Right cardiac atrium (tissue), 5 donors: ENCODE results near the gene ARHGAP12. TPM values are rescaled to one million over a fixed set of nuclear protein-coding genes. Genes with fewer than 3 reads are reported as not detected.
"Not testable (repeated sequence)": the region's sequence is repeated elsewhere in the genome, so short reads cannot be mapped to it uniquely, and the experiment has no call there.

Experiments used
- ATAC-seq, 2 donors: fragments of 200-7000 bp; cut with Tn5 transposase; one replicate each; pipeline versions ENCODE4 v1.8.0 to v1.9.1; 2020; ENCODE audit warnings: moderate library complexity in 2 of 2, mild to moderate bottlenecking in 1 of 2
- DNase-seq, 3 donors: peaks; one replicate each; pipeline ENCODE4 v3.0.0-alpha.2; 2020
- H3K27ac ChIP-seq: one replicate; pipeline ENCODE4 v1.5.1; 2013; ENCODE audit warnings: mild to moderate bottlenecking, low read length, control low read depth, moderate library complexity
- H3K27me3 ChIP-seq: one replicate; pipeline ENCODE4 v1.6.1; 2013; ENCODE audit not compliant: control insufficient read depth, insufficient read depth
- H3K4me1 ChIP-seq: one replicate; pipeline ENCODE4 v1.6.1; 2013; ENCODE audit warnings: low read length; ENCODE audit not compliant: control insufficient read depth, insufficient read depth
- H3K4me3 ChIP-seq: one replicate; pipeline ENCODE4 v1.5.1; 2013; ENCODE audit warnings: low read length, control low read depth
- H3K9me3 ChIP-seq: one replicate; pipeline ENCODE4 v1.6.1; 2013; ENCODE audit warnings: low read length; ENCODE audit not compliant: control insufficient read depth
- WGBS: extraction: QIAGEN DNeasy Blood & Tissue Kit; methylation state at CpG from one replicate; pipeline ENCODE4 v1.1.7; 2013; 5-methylcytosine and 5-hydroxymethylcytosine counted together
- intact Hi-C, 4 donors: fragments of 100-400 bp; cut with DNase I; formaldehyde crosslinking; loops; one replicate each; pipeline versions ENCODE4 v1.11.0 to v1.14.0; 2022 to 2023
- long read RNA-seq, 4 donors: library from polyadenylated mRNA; unstranded; transcript quantifications; one replicate each; pipeline ENCODE4 v2.0.0, GENCODE V29; 2020 to 2021
- polyA plus RNA-seq: library from polyadenylated mRNA; stranded (reverse); fragments of 200-250 nt; gene quantifications from one replicate; pipeline ENCODE4 v1.2.3, GENCODE V29; 2013
- total RNA-seq, 4 donors: library from RNA; stranded (reverse); fragmentation: NEBNext Ultra II Directional; extraction: Animal tissue kit (Norgen Biotek cat#: 25700); gene quantifications; one replicate each; pipeline ENCODE4 v1.2.1, GENCODE V29; 2021
- donor health status: healthy with polysubstance abuse.
- donor health status: DM: no; HTN: yes; CAD: no.
- donor health status: DM: no; HTN: no; CAD: no.
- donor health status: DM: no; HTN: yes; CAD: no; lungs with severe emphysema.
- donor health status: DM: yes; HTN: yes; CAD: no.

Gene ARHGAP12, protein sequence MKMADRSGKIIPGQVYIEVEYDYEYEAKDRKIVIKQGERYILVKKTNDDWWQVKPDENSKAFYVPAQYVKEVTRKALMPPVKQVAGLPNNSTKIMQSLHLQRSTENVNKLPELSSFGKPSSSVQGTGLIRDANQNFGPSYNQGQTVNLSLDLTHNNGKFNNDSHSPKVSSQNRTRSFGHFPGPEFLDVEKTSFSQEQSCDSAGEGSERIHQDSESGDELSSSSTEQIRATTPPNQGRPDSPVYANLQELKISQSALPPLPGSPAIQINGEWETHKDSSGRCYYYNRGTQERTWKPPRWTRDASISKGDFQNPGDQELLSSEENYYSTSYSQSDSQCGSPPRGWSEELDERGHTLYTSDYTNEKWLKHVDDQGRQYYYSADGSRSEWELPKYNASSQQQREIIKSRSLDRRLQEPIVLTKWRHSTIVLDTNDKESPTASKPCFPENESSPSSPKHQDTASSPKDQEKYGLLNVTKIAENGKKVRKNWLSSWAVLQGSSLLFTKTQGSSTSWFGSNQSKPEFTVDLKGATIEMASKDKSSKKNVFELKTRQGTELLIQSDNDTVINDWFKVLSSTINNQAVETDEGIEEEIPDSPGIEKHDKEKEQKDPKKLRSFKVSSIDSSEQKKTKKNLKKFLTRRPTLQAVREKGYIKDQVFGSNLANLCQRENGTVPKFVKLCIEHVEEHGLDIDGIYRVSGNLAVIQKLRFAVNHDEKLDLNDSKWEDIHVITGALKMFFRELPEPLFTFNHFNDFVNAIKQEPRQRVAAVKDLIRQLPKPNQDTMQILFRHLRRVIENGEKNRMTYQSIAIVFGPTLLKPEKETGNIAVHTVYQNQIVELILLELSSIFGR
- total RNA-seq: 10 to 100 TPM; 21.5 to 25.5 (median 25.0) TPM
- polyA plus RNA-seq: 20.0 TPM
- long read RNA-seq, donor 1, full-length matches to known transcripts: 11 of 18 reads
- long read RNA-seq, donor 1, partial matches to known transcripts: 3 of 18 reads
- long read RNA-seq, donor 1, other reads (novel, unspliced or antisense): 4 of 18 reads
- long read RNA-seq, donor 2, full-length matches to known transcripts: 3 of 6 reads
- long read RNA-seq, donor 2, partial matches to known transcripts: 0 of 6 reads
- long read RNA-seq, donor 2, other reads (novel, unspliced or antisense): 3 of 6 reads
- long read RNA-seq, donor 3, full-length matches to known transcripts: 7 of 31 reads
- long read RNA-seq, donor 3, partial matches to known transcripts: 18 of 31 reads
- long read RNA-seq, donor 3, other reads (novel, unspliced or antisense): 6 of 31 reads
- long read RNA-seq, donor 4, full-length matches to known transcripts: 1 of 3 reads
- long read RNA-seq, donor 4, partial matches to known transcripts: 0 of 3 reads
- long read RNA-seq, donor 4, other reads (novel, unspliced or antisense): 2 of 3 reads

DNA sequence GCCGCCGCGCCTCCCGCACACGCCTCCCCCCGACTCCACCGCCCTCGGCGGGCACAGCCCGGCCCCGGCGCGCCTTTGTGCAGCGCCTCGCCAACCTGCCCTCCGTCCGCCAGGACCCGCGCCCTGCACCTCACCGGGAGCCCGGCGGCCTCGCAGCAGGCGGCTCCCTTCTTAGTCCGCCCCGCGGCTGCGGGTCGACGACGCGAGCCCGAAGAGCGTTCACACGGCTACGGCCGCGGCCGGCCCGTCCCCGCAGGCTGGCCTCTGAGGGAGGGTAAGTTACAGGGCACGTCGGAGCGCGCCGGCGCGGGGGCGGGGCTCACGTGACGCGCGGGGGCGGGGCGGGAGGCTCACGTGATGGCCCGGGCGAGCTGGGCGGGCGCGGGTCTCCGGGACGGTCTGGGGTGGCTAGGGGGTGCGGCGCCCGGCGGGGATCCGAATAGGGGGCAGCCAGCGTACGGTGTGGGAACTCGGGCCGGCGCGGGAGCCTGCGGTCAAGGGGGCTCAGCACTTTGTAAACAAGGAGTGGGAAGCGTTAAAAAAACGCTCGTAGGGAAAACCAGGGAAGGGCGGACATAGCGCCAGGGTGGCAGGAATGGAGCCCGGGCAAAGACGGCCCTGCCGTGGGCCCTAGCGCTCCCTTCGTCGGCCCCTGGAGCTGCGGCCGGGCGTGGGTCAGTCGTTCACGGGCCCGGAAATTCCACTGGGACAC lies at the start of gene ARHGAP12:
Gene ARHGAP12 (minus strand): TSS at position 283 of the 712 bp plus-strand sequence. CDS start 19,976 bp downstream, outside the sequence.
- Histone ChIP-seq H3K4me3 (peak within 1 kb of the TSS; percentile 89), H3K27me3 (no peaks in the 10 kb centered on the region), H3K27ac (peak within 1 kb of the TSS; percentile 97), H3K9me3 (no peaks in the 10 kb centered on the region), H3K4me1 (peaks cover 3% of the 10 kb centered on the region)
- under 1% methylated on average over 92 of the region's 92 CpGs for WGBS
- intact Hi-C loops: loop anchor here in 3 of 4 donors (10.0 kb wide), 2 partner anchors 54 to 64 kb away; no protein-coding TSS in a partner anchor
- ATAC-seq: peak; percentile 98
- DNase-seq: peak; percentile 91 to 98 (median 97)

DNA sequence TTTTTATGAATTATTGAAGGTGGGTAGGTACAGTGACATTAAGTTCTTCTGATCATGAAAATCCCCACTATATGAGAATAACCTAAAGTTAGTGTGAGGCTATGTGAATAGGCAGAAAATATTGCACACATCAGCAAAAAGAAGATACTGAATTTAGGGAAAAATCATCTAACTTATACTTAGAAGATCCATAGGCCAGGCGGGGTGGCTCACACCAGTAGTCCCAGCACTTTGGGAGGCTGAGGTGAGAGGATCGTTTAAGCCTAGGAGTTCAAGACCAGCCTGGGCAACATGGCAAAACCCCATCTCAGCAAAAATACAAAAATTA lies 49.5 kb upstream of the ARHGAP12 start:
- H3K4me3 ChIP-seq: no peak overlapping the region
- DNase-seq: no peak
- H3K9me3 ChIP-seq: no peaks in the 10 kb centered on the region
- intact Hi-C loops: no loop called here
- WGBS: 77% methylated on average over 2 of the region's 2 CpGs
- no peak for ATAC-seq
- H3K4me1 ChIP-seq: no peaks in the 10 kb centered on the region
- H3K27me3 ChIP-seq: no peaks in the 10 kb centered on the region
- no peak overlapping the region for H3K27ac ChIP-seq

DNA sequence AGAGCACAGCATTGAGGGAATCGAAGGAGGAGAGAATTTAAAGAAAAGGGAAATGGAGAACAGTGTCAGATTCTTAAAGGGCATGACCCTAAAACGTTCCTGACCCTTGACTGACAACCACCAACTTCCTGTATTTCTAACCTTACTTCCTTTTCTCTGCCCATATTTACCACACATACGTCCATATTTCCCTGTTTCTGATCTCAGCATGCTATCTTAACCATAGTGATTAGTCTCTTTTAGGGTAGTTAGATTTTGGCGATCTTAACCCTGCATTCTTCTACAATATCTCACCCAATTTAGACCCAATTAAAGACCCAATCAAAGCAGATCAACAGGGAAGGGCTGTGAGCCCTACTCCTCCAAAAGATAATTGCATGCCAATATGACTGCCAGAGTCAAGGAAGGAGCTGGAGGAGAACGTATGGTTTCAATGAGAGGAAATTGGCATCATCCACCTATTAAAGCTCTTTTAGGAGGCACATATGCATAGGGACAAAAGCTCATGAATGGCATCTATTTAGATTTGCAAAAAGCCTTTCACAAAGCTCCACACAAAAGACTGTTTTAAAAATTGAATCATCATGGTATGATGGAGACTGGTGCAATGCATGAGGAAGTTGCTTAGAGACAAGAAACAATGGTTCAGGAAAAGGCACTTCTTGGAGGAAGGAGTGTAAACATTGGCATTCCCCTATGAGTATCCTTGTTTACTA lies 49.0 kb upstream of the ARHGAP12 start:
- Histone ChIP-seq H3K4me3 (no peak overlapping the region), H3K9me3 (no peaks in the 10 kb centered on the region), H3K4me1 (no peaks in the 10 kb centered on the region), H3K27ac (no peak overlapping the region), H3K27me3 (no peaks in the 10 kb centered on the region)
- intact Hi-C loops: no loop called here
- DNase-seq: no peak
- WGBS: 55% methylated on average over 5 of the region's 5 CpGs
- peak in 1 of 2 donors; percentile 52 for ATAC-seq

DNA sequence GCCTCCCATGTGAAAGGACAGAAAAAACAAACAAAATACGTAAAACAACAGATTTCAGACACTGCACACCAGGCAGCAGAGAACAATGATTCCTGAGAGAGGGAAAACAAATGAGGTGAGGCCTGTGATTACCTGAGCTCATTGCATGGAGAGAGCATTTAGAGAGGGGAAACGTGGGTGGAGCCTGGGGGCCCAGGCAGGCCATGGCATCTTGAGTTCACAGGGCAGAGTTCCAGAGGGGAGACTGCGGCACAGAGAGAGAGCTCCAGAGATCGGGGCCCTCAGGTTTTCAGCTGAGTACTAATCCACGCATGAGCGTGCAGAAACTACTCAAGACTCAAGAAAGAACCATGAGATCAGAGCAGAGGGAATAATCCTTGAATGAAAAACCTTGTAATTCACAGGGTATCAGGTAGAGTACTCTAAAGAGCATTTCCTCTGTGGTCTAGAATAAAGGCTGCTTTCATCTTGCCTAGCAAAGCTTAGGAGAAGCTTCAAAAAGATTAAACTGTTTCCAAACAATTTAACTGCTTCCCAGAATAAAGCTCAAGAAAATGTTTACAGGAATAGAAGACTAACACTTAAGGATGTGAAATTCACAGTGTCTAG lies 46.6 kb upstream of the ARHGAP12 start:
- Histone ChIP-seq H3K27ac (no peak overlapping the region), H3K4me3 (no peak overlapping the region), H3K9me3 (no peaks in the 10 kb centered on the region), H3K4me1 (no peaks in the 10 kb centered on the region), H3K27me3 (no peaks in the 10 kb centered on the region)
- no peak for ATAC-seq
- no peak for DNase-seq
- intact Hi-C loops: no loop called here
- WGBS: 93% methylated on average over 6 of the region's 6 CpGs

DNA sequence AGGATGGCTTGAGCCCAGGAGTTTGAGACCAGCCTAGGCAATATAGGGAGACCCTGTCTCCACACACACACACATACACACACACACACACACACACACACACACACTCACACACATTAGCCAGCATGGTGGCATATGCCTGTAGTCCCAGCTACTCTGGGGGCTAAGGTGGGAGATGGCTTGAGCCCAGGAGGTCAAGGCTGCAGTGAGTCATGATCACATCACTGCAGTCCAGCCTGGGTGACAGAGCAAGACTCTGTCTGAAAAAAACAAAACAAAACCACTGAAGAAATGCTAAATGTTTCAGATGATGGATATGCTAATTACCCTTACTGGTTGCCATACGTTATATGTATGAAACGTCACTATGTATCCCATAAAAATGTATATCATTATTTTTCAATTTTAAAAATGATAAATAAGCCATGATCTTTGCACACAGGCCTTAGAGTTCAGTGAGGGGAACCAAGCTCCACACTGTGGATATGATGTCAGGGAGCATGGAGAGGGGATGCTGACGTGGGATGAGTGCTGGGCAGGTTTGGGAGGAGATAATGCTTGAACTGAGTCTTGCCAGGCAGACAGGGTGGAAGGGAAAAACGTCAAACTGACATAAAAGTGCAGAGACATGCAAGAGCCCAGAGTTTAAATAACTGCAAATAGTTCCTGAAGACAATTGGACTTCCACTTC lies 45.9 kb upstream of the ARHGAP12 start:
- Histone ChIP-seq H3K4me1 (no peaks in the 10 kb centered on the region), H3K27me3 (no peaks in the 10 kb centered on the region), H3K9me3 (no peaks in the 10 kb centered on the region), H3K27ac (no peak overlapping the region), H3K4me3 (no peak overlapping the region)
- DNase-seq (no peak), ATAC-seq (no peak)
- 82% methylated on average over 4 of the region's 4 CpGs for WGBS
- intact Hi-C loops: no loop called here

DNA sequence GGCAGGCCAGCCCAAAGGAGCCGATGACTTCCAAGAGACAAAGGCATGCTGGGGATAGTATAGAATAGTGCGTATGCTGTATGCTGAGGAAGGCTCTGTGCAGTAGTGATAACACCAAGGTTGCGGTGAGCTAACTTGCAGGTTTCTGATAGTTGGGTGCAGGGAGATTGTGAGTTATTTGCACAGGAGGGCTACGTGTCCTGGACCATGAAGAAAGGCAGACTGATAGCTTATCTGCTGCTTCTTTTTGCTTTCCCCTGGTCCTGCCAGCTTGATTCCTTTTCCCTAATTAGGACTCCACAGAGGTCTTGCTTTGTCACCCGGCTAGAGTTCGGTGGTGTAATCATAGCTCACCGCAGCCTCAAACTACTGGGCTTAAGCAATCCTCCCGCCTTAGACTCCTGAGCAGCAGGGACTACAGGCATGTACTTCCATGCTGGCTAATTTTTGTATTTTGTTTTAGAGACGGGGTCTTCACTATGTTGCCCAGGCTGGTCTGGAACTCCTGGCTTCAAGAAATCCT lies 43.9 kb upstream of the ARHGAP12 start:
- Histone ChIP-seq H3K4me1 (no peaks in the 10 kb centered on the region), H3K9me3 (no peaks in the 10 kb centered on the region), H3K27me3 (no peaks in the 10 kb centered on the region), H3K4me3 (no peak overlapping the region), H3K27ac (no peak overlapping the region)
- ATAC-seq (no peak), DNase-seq (no peak)
- intact Hi-C loops: no loop called here
- 66% methylated on average over 9 of the region's 9 CpGs for WGBS

DNA sequence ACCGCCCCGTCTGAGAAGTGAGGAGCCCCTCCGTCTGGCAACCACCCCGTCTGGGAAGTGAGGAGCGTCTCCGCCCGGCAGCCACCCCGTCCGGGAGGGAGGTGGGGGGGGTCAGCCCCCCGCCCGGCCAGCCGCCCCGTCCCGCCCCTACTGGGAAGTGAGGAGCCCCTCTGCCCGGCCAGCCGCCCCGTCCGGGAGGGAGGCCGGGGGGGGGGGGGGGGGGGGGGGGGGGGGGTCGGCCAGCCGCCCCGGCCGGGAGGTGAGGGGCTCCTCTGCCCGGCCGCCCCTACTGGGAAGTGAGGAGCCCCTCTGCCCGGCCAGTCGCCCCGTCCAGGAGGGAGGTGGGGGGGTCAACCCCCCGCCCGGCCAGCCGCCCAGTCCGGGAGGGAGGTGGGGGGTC lies 41.2 kb upstream of the ARHGAP12 start:
- ATAC-seq: not testable (repeated sequence)

DNA sequence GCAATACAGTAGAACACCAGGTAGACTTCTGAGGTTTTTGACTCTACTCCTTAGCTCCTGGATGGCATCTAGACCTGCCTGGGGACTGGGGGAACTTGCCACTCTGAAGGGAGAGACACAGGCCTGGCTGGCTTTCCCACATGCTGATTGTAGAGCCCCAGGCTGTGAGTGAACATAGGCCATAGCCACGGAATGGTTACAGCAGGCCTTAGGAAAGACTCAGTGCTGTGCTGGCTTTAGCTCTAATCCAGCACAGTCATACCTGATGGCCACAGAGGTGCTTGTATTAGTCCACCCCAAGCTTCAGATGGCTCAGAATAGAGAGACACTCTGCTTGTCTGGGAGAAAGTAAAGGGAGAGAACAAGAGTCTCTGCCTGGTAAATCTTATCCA lies 35.0 kb upstream of the ARHGAP12 start:
- DNase-seq: no peak
- 87% methylated on average over 1 of the region's 1 CpG for WGBS
- intact Hi-C loops: no loop called here
- ATAC-seq: no peak
- H3K4me3 ChIP-seq: no peak overlapping the region
- no peaks in the 10 kb centered on the region for H3K27me3 ChIP-seq
- peaks cover 5% of the 10 kb centered on the region for H3K4me1 ChIP-seq
- H3K27ac ChIP-seq: no peak overlapping the region
- no peaks in the 10 kb centered on the region for H3K9me3 ChIP-seq

More for the DNA sequence above, 41.2 kb upstream of the ARHGAP12 start:
- intact Hi-C loops, H3K9me3 ChIP-seq, H3K4me3 ChIP-seq, H3K27ac ChIP-seq, H3K4me1 ChIP-seq, H3K27me3 ChIP-seq, DNase-seq: not testable (repeated sequence)
- no CpG with 5 or more reads among the region's 32 CpGs for WGBS
